HG03066 (cell line): ENCODE measurements around the gene KIF25.
"Not testable (repeated sequence)": the region's sequence is repeated elsewhere in the genome, so short reads cannot be mapped to it uniquely, and the experiment has no call there.

Experiments
- ATAC-seq: cut with Tn5 transposase; IDR thresholded peaks from one replicate; pipeline ENCODE4 v1.9.1; 2021; ENCODE audit warnings: low read depth; ENCODE audit not compliant: unreplicated experiment

Gene KIF25

DNA sequence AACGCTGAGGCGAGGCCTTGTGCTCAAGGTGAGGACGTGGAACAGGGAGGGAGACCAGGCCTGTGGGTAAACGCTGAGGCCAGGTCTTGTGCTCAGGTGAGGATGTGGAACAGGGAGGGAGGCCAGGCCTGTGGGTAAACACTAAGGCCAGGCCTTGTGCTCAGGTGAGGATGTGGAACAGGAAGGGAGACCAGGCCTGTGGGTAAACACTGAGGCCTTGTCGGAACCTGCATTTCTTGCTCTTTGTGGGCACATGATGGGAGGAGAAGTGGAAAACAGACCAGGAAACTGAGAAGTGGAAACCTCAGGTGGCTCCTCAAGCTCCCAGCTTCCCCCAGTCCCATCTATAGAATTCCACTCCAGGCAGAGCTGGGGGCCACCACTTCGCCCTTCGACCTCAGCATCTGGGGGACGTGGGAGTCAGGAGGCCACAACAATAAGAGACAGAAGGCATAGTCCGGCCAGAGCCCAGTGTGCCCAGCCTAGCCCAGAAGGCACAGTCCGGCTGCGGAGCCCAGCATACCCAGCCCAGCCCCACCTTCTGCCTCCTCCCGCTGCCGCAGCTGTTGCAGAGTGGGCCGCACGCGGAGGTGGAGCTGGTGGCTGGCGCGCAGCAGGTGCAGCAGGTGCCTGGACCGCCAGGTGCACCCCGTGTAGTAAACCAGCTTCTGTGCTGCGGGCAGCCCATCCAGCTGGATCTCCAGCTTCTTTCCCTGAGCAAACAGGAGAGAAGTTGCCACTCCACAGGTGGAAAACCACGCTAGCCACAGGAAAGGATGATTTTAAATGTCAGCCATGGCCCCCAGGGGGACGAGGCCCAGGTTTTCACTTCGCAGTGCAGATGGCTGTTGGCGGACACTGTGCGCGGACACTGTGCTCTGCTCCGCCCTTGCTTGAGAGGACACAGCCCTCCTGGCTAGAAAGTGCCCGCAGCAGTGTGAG, 64.1 kb downstream of the KIF25 start:
- no peak for ATAC-seq

GRCh38 chr6:168062346-168063289, 65.1 kb downstream of the KIF25 start:
- ATAC-seq, result no peak

GRCh38 chr6:168063431-168063830, 66.0 kb downstream of the KIF25 start:
- no peak for ATAC-seq

GRCh38 chr6:168064226-168064807, 66.8 kb downstream of the KIF25 start:
- ATAC-seq, result no peak

GRCh38 chr6:168067081-168067759, 69.7 kb downstream of the KIF25 start:
- ATAC-seq, result no peak

DNA sequence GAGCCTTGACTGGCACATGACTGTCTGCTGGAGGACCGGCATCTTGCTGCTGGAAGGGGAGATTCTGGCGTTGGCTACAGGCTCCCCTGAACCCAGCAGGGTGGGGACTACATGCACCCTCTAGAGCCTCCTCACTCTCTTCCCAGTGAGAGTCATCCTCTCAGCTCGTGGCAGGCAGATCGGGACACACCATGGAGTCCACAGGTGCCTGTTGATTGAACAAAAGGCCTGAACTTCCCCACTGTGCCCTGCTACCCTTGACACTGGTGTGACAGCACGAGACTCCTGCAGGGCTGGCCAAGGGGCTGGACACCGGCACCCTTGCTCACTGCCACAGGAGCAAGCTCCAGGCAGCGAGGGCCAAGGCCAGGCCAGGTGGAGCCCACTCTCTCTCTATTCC, 73.3 kb downstream of the KIF25 start:
- no peak for ATAC-seq

- no peak for ATAC-seq
Observed at GRCh38 chr6:168071620-168072019, 74.1 kb downstream of the KIF25 start.

DNA sequence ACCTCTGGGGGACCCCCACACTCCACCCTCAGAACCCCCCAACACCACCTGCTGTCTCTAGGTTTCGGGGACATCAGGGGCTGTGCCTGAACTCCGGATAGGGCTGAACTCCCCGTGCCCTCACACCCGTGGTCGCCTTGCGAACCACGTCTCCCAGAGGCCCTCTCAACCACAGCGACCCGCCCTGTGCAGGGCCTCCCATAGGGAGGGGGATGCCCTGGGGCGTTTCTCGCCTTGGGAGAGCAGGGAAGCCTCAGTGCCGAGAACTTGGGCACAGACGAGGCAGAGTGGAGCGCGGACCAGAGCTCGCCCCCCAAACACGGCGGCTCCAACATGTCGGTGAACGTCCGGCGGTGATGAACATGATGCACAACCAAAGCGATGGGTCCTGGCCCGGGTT, 74.8 kb downstream of the KIF25 start:
- ATAC-seq, result no peak

DNA sequence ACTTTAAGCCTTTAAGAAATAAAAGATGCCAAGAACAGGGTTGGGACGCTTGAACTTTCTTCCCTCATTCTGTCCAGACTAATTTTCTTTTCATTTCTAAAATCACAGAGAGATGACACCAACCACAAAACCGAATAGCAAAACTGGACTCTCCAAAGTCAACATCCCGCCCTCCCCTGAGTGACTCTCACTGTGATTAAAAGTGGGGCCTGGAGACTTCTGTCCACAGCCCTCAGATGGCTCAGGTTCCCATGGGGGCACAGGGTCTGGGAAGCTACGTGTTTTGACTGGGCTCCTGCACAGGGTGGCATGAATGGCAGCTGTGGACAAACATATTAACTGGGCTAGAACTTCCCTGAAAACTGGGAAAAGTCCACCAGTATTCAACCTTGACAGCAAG, 75.3 kb downstream of the KIF25 start:
- no peak for ATAC-seq

DNA sequence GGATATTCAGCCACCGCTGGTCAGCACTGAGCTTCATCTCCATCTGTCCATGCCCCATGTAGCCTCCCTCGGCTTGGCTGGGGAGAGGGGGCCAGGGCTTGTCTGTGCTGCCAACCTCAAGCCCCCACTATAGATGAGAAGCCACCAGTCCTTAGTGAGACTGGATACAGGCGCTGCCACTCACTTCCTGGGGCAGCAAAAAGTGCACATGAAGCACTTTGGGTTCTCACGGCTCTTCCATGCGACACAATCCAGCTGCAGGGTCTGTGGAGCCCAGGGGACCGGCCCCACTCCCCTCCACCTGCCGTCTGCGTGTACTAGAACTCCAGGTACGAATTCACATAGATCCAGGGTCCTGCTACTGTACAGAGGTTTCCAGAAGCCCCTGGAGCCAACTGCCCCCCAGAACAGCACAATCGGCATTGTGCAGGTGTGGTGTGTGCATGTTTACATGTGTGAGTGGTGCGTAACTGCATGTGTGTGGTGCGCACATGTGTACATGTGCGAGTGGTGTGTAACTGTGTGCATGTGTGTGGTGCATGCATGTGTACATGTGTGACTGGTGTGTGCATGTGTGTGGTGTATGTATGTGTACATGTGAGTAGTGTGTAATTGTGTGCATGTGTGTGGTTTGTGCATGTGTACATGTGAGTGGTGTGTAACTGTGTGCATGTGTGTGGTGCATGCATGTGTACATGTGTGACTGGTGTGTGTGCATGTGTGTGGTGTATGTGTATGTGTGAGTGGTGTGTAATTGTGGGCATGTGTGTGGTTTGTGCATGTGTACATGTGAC, 76.7 kb downstream of the KIF25 start:
- no peak for ATAC-seq

DNA sequence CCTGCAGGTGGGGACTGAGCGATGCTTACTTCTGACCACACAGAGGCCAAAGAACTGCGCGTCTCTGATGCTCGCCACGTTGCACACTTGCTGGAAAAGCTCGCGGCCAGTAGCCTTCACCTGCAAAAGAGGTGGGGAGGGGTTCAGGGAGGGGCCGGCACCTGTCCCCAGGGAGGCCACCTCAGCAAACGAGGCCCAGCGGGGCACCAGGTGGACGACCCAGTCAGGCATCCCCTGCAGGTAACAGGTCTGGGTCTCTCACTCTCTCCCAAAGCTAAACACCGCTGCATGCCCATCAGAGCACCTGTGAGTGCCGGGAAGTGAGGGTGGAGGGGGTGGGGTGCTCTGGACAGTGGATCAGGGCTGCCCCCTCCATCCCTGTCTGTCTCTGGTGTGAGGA, 77.7 kb downstream of the KIF25 start:
- no peak for ATAC-seq

DNA sequence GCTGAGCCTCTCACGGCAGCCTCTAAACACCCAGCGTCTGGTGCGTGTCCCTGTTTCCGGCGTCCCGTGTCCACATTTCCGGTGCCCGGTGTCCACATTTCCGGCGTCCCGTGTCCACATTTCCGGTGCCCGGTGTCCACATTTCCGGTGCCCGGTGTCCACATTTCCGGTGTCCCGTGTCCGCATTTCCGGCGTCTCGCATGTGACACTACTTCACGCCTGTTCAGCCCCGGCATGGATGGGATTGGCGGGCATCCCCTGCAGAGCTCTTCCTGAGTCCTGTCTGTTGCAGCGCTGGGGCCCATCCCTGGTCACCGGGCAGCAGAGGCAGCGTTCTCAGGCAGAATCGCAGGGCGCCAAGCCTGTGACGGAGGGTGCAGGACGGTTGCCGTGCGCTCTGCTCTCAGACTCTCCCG, 78.3 kb downstream of the KIF25 start:
- no peak for ATAC-seq

- not testable (repeated sequence) for ATAC-seq
Observed at GRCh38 chr6:168077401-168077800, 79.9 kb downstream of the KIF25 start.

DNA sequence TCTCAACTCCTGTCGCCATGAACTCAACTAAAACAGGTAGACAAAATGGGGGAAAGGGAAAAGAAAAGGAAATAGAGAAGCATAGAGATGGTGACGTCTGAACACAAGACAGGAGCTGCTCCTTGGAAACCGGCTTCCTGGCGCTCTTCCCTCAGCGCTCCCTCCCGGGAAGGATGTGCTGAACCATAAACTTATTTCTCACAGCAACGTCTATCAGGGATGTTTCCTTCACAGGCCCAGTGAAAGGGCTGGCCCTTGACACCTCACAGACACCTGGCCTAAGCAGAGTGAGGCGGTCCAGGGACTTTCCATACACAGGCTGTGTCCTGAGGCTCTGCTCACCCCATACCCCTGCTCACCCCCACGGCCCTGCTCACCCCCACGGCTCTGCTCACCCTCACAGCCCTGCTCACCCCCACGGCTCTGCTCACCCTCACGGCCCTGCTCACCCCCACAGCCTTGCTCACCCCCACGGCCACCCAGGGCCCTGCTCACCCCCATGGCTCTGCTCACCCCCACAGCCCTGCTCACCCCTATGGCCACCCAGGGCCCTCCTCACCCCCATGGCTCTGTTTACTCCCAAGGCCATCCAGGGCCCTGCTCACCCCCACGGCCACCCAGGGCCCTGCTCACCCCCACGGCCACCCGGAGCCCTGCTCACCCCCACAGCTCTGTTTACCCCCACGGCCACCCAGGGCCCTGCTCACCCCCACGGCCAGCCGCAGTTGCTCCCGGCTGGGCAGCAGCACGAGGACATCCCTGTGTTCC, 80.9 kb downstream of the KIF25 start:
- no peak for ATAC-seq

DNA sequence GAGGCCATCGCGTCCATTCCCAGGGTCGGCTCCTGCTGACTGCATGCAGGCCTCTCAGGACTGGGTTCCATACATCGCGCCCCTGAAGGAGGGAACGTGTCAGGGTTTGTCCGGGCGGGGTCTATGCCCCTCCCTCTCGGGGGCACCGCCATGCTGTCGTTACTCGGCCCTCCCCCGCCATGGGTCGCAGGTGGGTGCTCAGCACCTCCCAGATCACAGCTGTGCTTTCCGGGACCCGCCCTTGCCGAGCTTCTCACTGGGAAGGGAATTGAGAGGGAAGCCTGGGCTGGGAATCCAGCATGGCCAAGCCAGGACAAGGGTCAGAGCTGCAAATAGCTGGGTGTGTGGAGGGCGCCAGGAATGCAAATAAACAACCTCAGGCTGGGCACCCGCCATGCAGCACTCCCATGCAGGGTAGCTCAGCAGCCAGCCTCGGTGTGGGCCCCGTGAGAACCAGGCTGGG, 81.5 kb downstream of the KIF25 start, which contains the start of gene FRMD1:
FRMD1 (minus strand) TSS at position 270 of the 463 bp plus-strand sequence; CDS start at position 152, 118 bp downstream.
- ATAC-seq, result no peak

GRCh38 chr6:168080393-168081077, 83.1 kb downstream of the KIF25 start:
- ATAC-seq, result no peak

DNA sequence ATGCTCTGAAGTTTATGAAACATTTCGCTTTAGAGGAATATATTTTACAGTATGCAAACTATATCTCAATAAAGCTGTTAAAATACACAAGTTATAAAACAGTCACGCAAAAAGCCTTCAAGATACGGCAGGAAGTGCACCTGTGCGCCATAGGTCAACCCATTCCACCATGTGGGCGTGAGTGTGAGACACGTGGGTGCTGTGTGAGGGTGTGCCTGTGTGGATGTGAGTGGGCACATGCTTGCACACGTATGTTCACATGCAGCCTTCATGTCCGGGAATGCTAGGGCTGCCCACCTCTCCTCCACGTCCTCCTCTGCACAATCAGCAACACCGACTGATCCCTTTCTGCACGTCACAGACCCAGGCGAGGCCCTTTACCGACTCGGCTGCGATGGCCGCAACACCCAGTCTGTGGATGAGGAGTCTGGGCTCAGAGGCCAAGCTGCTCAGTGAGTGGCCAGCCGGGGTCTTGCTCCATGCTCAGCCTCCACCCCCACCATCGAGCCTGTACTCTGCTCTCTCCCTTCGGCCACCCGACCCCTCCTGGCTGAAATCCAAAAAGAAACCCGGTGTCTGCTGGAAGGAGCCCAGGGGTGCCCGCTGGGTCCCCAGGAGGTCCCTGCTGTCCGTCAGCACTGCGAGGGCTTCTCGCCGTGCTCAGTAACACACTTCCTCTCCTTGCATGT, 84.5 kb downstream of the KIF25 start:
- no peak for ATAC-seq
